ENCODE results near the gene DPH2. TPM values are rescaled to one million over a fixed set of nuclear protein-coding genes. Genes with fewer than 3 reads are reported as not detected.

The DPH2 gene
- total RNA-seq, 6 experiments from 2014 or later: 8.9 to 27.5 (median 12.0) TPM

DNA sequence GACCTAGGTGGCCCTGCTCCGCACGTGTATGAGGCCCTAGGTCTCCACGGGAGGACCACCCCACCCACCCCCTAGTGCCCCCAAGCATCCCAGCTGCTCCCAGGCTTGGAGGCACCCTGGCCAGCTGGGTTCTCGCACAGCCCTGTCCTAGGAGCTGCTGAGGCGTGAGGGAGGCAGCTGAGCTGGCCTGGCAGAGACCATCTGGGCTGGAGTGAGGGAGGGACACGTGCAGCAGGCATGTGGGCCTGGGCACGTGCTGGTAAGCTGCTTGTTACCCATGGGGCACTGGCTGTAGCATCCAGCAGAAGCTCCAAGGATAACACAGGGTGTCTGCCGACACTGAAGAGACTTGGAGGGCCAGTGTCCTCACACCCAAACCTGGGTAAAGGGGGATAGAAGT lies 51.3 kb downstream of the DPH2 start:
- TF ChIP-seq POLR2A (IDR thresholded peaks at IDR 0.05): no peak
- TF ChIP-seq, protein P1, sequence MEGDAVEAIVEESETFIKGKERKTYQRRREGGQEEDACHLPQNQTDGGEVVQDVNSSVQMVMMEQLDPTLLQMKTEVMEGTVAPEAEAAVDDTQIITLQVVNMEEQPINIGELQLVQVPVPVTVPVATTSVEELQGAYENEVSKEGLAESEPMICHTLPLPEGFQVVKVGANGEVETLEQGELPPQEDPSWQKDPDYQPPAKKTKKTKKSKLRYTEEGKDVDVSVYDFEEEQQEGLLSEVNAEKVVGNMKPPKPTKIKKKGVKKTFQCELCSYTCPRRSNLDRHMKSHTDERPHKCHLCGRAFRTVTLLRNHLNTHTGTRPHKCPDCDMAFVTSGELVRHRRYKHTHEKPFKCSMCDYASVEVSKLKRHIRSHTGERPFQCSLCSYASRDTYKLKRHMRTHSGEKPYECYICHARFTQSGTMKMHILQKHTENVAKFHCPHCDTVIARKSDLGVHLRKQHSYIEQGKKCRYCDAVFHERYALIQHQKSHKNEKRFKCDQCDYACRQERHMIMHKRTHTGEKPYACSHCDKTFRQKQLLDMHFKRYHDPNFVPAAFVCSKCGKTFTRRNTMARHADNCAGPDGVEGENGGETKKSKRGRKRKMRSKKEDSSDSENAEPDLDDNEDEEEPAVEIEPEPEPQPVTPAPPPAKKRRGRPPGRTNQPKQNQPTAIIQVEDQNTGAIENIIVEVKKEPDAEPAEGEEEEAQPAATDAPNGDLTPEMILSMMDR (IDR thresholded peaks at IDR 0.05): no peak
- no peaks in the 10 kb centered on the region for H3K4me1 ChIP-seq
- H3K36me3 ChIP-seq: no peaks in the 10 kb centered on the region
- no peak overlapping the region for H3K27ac ChIP-seq
- intact Hi-C loops (cut with DNase I): no loop called here
- WGBS (ENCODE audit: insufficient coverage, low coverage, low lambda C conversion rate, missing lambda C conversion rate): 100% methylated on average over 1 of the region's 8 CpGs
- H3K4me3 ChIP-seq: no peak overlapping the region
- no peaks in the 10 kb centered on the region for H3K27me3 ChIP-seq
- H3K9me3 ChIP-seq: no peaks in the 10 kb centered on the region
- no peak for DNase-seq
- ATAC-seq: no peak

DNA sequence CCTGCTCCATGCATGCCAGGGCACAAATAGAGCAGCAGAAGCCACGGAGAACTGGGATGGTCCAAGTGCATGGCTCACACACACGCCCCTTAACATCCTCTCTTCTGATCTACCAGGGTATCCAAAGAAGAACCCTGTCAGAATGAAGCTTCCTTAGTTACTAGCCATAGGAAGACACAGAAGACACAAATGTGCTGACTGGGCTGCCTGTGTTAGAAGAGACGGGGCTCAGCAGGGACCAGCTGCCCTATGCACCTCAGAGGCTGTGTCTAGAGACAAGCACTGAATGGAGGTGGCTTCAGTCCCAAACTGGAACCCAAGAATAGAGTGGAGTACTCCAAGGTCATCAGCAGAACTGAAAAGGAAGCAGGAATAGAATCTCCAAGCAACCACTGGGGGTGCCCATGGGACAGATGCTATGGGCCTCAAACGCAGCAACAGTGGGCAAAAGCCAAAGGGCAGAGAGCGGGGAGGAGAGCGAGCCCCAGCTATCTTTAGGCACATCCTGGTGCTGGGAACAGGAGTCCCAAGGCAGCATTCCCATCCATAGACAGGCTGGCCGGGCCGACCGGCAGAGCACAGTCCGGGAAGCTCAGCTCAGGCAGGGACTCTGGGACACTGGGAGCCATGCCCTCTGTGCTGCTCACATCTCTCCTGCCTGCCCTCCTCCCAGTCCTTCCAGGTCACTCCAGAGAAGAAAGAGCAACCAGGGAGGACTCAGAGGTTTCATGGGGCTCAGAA lies 51.9 kb downstream of the DPH2 start:
- H3K27ac ChIP-seq: no peak overlapping the region
- ATAC-seq (no peak), DNase-seq (no peak)
- H3K36me3 ChIP-seq: no peaks in the 10 kb centered on the region
- TF ChIP-seq, protein P1 (IDR thresholded peaks at IDR 0.05): no peak
- TF ChIP-seq POLR2A (IDR thresholded peaks at IDR 0.05): no peak
- no peaks in the 10 kb centered on the region for H3K9me3 ChIP-seq
- H3K27me3 ChIP-seq: no peaks in the 10 kb centered on the region
- H3K4me3 ChIP-seq: no peak overlapping the region
- no peaks in the 10 kb centered on the region for H3K4me1 ChIP-seq
- intact Hi-C loops (cut with DNase I): no loop called here
- WGBS (ENCODE audit: insufficient coverage, low coverage, low lambda C conversion rate, missing lambda C conversion rate): 76% methylated on average over 3 of the region's 10 CpGs

Other genes starting within 250 kb of the DPH2 start
- gene ARTN, start 36.2 kb upstream of the DPH2 start, total RNA-seq: under 1 TPM in 3 of 6 experiments, not detected in 3; 0.31 to 0.32 (median 0.31) TPM
- gene IPO13, start 23.1 kb upstream of the DPH2 start, total RNA-seq: 10 to 100 TPM; 12.4 to 18.9 (median 14.8) TPM
- gene ATP6V0B, start 5.0 kb downstream of the DPH2 start, total RNA-seq: 100 to 1,000 TPM in 2 of 6 experiments, 10 to 100 TPM in 4; 64.4 to 142 (median 76.9) TPM
- gene B4GALT2, start 9.2 kb downstream of the DPH2 start, total RNA-seq: 10 to 100 TPM; 13.4 to 49.5 (median 18.5) TPM
- gene CCDC24, start 21.6 kb downstream of the DPH2 start, total RNA-seq: 1 to 10 TPM; 2.2 to 8.4 (median 3.5) TPM
- 1 to 10 TPM in 4 of 6 experiments, under 1 TPM in 2; 0.78 to 2.2 (median 1.9) TPM for gene SLC6A9, start 61.5 kb downstream of the DPH2 start, total RNA-seq
- not detected for gene KLF17, start 148.8 kb downstream of the DPH2 start, total RNA-seq
- gene KLF18, start 171.6 kb downstream of the DPH2 start, total RNA-seq: not detected
- gene DMAP1, start 243.5 kb downstream of the DPH2 start, total RNA-seq: 10 to 100 TPM; 16.2 to 27.8 (median 23.3) TPM

Data from right lobe of liver (tissue), 6 donors.